NCI-H1105 treated with DMSO at 0.1 percent for 48 hours (cell line): ENCODE measurements around the gene SBF2.
"Not testable (repeated sequence)": the region's sequence is repeated elsewhere in the genome, so short reads cannot be mapped to it uniquely, and the experiment has no call there.

Source experiments
- DNase-seq: peaks from one replicate; lab custom pipeline; 2025; lab: John Stamatoyannopoulos, UW

SBF2 gene

DNA sequence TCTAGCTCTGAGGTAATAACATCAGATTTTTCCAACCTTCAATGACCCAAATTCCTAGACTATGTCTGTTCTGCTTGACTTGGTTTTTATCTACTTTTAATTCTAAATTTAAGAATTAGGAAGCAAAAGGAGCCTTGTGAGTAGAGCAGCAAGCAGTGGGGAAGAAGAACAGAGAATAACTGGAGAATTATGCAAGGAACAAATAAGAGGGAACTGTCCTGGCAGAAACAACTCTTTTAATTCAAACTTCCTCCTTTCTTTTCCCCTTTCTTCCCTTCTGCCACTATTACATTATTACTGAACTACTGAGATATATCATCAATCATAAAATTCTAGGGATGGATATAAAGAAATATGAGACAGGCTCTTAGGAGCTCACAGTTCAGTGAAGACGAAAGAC lies 276.1 kb downstream of the SBF2 start:
- DNase-seq = no peak

- DNase-seq = no peak
Observed at GRCh38 chr11:10017050-10017449, 277.0 kb downstream of the SBF2 start.

DNA sequence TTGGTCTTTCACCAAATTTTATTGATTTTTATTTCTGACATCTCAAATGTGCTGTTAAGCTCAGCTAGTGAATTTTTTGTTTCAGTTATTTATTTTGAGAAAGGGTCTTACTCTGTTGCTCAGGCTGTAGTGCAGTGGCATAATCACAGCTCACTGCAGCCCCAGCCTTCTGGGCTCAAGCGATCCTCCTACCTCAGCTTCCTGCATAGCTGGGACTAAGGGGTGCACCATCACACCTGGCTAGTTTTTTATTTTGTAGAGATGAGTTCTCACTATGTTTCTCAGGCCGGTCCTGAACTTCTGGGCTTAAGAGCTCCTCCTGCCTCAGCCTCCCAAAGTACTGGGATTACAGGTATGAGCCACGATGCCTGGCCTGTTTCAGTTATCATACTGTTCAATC lies 282.0 kb downstream of the SBF2 start:
- DNase-seq = no peak

DNA sequence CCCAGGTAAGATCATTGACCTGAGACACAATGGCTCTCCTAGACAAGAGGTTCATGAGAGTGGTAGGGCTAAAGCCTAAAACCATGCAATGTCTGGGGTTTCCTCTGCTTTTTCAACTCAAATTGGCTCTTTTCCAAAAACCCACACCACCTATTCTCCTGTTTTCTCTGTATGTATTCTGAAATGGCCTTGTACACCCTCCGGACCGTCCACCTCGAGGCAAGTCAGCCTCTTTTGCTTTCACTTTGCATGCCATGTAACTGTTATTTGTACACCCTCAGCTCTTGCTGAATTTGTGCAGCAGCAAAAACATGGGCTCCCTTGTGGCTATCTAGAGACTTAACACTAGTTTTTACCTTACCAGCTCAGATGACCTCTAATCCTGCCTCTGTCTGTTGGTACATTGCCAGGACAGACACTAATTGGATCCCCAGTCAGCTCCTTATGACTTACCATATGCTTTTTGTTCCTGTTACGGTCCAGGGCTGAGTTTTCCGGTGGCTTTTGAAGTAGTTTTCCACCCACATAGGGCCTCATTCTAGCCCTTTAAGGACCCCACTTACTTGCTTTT lies 288.0 kb downstream of the SBF2 start:
- DNase-seq = no peak

DNA sequence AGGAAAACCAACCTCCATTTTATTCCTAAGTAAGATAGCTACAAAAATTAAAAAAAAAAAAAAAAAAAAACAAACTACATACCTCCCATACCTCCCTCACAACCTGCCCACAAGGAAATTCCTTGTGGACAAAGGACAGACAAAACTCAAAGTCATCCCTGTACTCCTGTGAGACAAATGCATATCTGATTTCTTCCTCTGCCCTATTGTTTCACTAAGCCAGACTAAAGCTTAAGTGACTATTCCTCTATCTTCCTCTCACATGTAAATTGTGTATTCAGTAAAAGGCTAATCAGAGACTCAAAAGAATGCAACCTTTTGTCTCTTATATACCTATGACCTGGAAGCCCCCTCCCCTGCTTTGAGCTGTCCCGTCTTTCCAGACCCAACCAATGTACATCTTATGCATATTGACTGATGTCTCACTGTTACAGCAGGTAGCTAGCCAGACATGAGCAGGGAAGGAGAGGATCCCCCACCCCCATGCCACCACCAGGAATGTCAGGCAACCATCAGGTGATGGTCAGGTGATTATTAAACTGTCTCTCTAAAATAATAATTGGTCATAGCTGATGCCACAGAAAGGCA lies 289.4 kb downstream of the SBF2 start:
- DNase-seq = no peak

GRCh38 chr11:10002221-10002620 lies 291.8 kb downstream of the SBF2 start:
- no peak for DNase-seq

GRCh38 chr11:9992306-9992705 lies 301.7 kb downstream of the SBF2 start:
- no peak for DNase-seq

DNA sequence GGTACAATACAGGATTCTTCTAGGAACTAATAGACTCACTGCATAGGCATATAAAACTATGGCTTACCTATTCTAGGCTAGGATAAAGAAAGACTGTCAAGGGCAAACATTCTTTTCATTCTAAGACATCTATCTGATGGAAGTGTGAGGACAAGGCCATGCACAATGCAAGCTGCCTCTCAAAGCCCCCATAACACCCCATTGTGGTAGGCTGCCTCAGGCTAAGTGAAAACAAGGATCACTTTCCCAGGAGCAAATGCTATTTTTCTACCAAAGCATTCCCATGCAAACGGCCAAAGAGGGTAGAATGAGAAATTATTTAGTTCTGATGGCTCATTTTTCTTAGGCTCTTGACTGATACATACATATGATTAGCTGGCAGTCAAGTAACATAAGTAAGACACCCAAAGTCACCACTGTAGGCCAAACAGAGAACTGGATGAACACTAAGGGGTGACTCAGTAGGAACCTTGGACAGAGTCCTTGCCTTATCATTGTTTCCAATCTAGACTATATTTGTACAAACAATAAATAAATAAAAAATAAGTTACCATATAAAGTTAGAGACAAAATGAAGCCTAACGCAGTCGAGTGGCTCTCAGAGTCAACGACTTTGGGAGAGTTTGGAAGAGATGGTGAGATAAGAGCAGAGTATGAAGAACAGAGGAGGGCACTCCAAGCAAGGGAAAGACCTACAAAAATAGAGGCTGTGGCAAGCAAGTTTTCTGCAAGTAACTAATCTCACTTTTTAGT lies 303.6 kb downstream of the SBF2 start:
- DNase-seq = no peak

DNA sequence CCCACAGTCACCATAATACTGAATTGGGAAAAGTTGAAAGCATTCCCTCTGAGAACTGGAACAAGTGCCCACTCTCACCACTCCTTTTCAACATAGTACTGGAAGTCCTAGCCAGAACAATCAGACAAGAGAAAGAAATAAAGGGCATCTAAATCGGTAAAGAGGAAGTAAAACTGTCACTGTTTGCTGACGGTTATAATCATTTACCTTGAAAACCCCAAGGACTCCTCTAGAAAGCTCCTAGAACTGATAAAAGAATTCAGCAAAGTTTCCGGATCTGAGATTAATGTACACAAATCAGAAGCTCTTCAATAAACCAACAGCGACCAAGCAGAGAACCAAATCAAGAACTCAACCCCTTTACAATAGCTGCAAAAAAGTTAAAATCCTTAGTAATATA lies 306.7 kb downstream of the SBF2 start:
- DNase-seq = not testable (repeated sequence)

DNA sequence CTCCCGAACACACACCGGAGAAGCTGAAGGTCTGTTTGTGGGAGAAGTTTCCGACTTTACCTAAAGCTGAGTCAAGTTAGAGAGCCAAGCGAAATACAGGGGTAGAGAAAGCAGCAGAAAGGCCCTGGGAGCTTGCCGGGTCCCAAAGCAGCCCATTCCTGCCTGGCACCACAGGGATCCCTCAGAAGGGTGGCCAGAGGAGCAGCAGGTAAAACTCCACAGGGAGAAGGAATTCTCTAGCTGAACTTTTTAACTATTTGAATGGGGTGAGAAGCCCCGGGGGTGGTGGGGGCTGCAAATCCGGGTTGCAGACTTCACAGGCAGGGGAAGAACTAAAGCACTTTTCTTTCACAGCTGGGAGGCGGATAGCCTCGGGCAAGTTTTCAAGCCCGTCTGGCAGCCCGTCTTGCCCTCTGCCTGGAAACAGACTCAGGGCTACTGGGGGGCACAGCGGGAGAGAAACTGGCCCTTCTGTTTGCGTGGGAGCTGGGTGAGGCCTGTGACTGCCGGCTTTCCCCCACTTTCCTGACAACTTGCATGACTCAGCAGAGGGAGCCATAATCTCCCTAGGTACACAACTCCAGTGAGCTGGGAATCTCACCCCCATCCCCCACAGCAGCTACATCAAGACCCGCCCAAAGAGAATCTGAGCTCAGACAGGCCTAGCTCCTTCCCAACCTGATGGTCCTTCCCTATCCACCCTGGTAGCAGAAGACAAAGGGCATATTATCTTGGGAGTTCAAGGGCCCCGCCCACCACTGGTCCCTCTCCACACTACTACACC lies 311.0 kb downstream of the SBF2 start:
- DNase-seq = no peak

DNA sequence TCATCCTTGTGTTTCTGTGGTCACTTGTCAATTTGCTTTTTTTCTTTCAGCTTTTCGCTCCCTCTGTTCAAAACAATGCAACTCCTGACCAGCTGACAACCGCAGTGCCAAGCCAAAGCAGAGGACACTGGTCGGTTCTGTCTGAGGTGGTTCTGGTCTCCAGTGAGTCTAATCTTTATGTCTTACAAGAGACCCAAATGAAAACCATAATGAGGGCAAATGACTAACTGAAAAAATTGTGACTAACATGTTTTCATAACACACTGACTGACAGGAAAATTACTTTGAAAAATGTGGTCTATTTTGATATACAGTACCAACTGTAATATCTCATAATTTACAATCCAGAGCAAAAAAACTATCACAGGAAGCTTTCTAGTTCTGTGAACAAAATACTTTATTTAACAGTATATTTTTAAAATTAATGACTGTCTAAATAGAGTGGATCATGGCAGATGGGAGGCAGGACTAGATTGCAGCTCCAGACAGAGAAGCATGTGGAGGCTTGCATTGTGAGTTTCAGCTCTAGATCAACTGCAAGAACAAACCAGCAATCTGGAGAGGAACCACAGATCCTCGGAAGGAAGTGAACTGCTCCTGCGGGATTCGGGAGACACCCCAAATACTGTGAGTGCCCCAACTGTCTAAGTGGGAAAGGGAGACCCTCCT lies 311.8 kb downstream of the SBF2 start:
- DNase-seq = no peak

DNA sequence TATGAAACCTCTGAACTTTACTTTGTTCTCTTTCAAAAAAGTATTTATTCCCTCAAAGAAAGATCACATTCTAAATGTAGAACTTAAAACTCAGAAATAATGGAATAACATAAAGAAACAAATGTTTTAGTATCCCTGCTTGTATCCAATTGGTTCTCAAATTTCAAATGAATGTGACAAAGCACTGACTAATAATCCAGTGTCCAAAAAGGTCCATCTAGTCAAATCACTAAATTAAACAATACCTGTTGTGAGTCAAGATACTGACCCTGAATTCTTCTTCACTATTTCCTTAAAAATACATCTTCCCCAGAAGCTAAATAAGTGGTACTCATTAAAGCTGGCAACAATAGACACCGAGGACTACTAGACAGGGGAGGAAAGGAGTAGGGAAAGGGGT lies 313.1 kb downstream of the SBF2 start:
- no peak for DNase-seq

DNA sequence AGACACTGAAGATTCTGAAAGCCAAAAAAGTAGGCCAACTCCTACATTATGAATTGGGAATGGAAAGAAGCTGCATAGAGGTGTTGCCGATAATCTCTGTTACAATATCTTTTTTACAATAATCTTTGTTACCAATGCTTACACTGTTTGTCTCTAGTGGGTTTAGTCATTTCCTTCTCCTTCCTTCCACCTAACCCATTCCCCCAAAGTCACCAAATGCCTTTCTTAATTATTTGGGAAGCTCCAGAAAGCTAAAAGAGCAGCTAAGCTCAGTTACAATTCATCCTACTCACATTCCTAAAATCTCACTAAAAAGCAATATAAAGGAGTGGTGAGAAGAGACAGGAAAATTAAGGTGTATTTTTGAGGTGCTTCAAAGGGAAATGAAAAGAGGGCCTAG lies 316.5 kb downstream of the SBF2 start:
- DNase-seq = no peak

- DNase-seq = no peak
Observed at GRCh38 chr11:9974375-9974774, 319.6 kb downstream of the SBF2 start.

GRCh38 chr11:9973921-9974320 lies 320.1 kb downstream of the SBF2 start:
- no peak for DNase-seq

- no peak for DNase-seq
Observed at GRCh38 chr11:9972989-9973388, 321.0 kb downstream of the SBF2 start.

- DNase-seq = no peak
Observed at GRCh38 chr11:9971894-9972293, 322.1 kb downstream of the SBF2 start.

DNA sequence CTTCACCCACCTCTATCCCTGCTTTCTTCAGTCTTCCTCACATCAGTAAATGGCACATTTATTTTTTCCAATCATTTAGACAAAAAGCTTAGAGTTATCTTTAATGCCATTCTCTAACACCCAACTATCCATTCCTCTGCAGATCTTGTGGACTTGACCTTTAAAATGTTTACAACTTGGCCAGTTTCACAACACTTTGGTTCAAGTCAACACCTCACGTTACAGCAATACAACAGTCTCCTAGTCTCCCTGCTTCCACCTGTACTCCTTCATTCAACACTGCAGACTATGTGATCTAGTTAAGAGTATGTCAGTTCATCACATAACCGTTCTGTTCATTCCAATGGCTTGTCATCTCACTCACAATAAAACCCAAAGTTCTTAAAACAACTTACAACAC lies 325.0 kb downstream of the SBF2 start:
- no peak for DNase-seq

- DNase-seq = no peak
Observed at GRCh38 chr11:9962722-9963121, 331.3 kb downstream of the SBF2 start.

GRCh38 chr11:9957072-9957471 lies 336.9 kb downstream of the SBF2 start:
- no peak for DNase-seq

DNA sequence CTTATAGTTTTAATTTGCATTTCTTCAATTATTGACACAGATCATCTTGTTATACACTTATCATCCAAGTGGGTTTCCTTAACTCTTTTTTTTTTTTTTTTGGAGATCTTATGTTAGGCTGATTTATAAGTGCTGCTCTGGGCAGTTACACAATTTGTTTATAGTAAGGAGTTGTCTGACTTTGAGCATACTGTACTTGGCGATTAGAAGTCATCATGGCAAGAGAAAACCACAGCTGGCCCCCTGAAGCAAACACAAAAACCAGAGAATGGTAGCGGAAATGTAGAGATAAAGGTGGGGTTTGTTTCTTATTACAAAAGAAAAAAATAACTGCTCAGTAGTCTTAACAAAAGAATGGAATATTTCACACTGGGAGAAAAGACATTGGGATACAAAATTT lies 337.5 kb downstream of the SBF2 start:
- DNase-seq = no peak

DNA sequence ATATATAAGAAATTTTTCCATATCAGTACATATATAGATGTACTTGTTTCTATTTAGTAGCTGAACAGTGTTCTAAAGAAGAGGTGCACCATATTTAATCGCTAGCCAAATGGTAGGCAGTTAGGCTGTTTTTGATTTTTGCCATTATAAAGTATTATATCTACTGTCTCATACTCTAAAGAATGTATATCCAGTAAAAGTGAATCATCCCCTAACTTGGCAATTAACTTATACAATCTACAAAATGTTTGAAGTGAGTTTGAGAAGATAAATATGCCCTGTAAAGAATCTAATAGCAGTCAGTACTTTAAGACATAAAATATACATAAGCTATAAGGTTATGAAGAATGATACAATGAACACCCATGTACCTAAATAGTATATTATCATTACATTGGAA lies 338.6 kb downstream of the SBF2 start:
- DNase-seq = no peak
